AG04449 (cell line): ENCODE results near the gene DIS3L2.
A peak's percentile ranks its signal among the peaks of the same experiment; 100 is the strongest.

Experiments used
- CTCF ChIA-PET: fragments of 350-600 bp; formaldehyde crosslinking; extraction: SDS; loops from one replicate; lab custom pipeline; 2021; ENCODE audit warnings: antibody characterized with exemption; lab: Yijun Ruan, JAX
- POLR2A ChIA-PET: fragments of 400-600, 350-600 bp; formaldehyde crosslinking; extraction: SDS; loops from one replicate; lab custom pipeline; 2020; ENCODE audit warnings: antibody characterized with exemption, inconsistent platforms; lab: Yijun Ruan, JAX
- DNase-seq: peaks from one replicate; pipeline ENCODE4 v3.0.0-alpha.2; 2010; ENCODE audit warnings: low read depth, low spot score
- H3K4me3 ChIP-seq: 2 replicates; pipeline ENCODE4 v1.5.1; 2011; ENCODE audit warnings: low read depth, mild to moderate bottlenecking, control low read depth, low read length
- TF ChIP-seq, protein P1 (sequence below): IDR thresholded peaks from one replicate; pipeline ENCODE4 v1.5.1; 2011; ENCODE audit warnings: mild to moderate bottlenecking, moderate library complexity, low read length, control low read depth, inconsistent platforms; ENCODE audit not compliant: insufficient read depth; ENCODE audit errors: missing control alignments

DIS3L2 gene

DNA sequence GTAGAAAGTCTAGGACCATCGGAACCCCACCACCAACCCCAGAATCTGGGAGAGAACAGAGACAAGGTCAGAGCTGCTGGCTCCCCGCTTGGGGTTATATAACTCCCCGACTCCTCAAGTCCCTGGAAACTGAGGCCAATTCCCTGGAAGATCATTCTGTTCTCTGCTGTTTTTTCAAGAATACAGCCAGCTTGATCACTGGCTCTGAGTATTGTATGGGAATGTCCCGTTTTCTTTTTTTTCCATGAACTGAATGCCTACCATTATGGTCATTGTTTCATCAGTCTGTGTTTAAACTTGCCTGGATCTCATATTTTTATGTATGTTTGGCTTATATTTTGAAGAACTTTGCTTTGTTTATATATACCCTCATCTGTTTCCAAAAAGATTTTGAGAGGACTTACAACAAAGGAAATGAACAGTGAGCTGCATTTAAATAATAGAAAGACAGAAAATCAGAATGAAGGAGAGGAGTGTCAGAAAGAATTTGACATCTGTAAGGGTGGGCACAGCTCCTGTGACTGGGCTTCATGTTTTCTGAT, 327.0 kb downstream of the DIS3L2 start:
- TF ChIP-seq, protein P1, sequence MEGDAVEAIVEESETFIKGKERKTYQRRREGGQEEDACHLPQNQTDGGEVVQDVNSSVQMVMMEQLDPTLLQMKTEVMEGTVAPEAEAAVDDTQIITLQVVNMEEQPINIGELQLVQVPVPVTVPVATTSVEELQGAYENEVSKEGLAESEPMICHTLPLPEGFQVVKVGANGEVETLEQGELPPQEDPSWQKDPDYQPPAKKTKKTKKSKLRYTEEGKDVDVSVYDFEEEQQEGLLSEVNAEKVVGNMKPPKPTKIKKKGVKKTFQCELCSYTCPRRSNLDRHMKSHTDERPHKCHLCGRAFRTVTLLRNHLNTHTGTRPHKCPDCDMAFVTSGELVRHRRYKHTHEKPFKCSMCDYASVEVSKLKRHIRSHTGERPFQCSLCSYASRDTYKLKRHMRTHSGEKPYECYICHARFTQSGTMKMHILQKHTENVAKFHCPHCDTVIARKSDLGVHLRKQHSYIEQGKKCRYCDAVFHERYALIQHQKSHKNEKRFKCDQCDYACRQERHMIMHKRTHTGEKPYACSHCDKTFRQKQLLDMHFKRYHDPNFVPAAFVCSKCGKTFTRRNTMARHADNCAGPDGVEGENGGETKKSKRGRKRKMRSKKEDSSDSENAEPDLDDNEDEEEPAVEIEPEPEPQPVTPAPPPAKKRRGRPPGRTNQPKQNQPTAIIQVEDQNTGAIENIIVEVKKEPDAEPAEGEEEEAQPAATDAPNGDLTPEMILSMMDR, result no peak
- H3K4me3 ChIP-seq, result no peak overlapping the region
- ChIA-PET CTCF (interaction anchor here (0.7 to 2.4 kb wide), 3 partner anchors 8 to 37 kb away, joined by 3 to 10 read pairs (median 3); no protein-coding TSS in a partner anchor), POLR2A (no interaction called here)
- DNase-seq, result no peak

DNA sequence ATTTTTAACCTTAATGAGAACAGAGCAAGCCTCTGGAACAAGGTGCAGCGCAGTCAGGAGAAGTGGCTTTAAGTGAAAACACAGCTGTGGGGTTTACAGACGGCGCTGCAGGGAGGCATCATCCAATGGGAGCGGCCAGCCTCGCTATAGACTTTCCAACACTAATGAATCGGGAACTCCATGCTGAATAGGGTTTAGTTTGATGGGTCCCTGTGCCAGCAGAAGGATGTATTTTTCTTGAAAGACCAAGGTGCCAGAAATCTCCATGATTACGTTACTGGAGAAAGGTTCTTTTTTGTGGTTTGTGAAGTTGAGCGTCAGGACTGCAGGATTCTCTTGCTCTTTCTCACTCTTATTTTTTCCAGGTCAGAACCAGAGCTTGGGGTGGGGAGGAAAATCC, 329.2 kb downstream of the DIS3L2 start:
- TF ChIP-seq, protein P1, result no peak
- no peak overlapping the region for H3K4me3 ChIP-seq
- no peak for DNase-seq
- ChIA-PET POLR2A (interaction anchor here (1.1 kb wide), 1 partner anchor 15 kb away, joined by 3 read pairs; no protein-coding TSS in a partner anchor), CTCF (interaction anchor here (0.8 to 4.7 kb wide), 7 partner anchors 14 to 391 kb away, joined by 3 to 27 read pairs (median 4); no protein-coding TSS in a partner anchor)

DNA sequence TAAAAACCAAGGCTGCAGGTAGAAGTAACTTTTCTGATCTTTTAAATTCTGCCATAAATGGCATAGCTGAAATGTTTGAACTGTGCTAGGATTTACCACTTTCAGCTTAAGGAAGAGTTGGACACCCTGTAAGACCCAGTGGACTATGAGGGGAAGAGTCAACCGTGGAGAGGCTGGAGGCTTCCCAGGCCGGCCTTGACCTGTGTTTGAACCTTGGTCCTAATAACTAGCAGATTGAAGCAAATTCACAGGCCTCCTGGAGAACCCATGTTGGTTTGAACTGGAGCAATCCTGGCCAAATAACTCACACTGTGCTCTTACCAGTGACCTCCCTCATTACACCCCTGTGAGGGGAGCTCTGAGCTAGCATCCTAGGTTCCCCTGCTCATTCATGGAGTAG, 329.8 kb downstream of the DIS3L2 start:
- ChIA-PET CTCF (interaction anchor here (0.8 to 4.7 kb wide), 13 partner anchors 7 to 390 kb away, joined by 3 to 40 read pairs (median 5); no protein-coding TSS in a partner anchor), POLR2A (interaction anchor here (1.1 kb wide), 1 partner anchor 15 kb away, joined by 3 read pairs; no protein-coding TSS in a partner anchor)
- TF ChIP-seq, protein P1, result no peak
- H3K4me3 ChIP-seq, result no peak overlapping the region
- DNase-seq, result no peak

DNA sequence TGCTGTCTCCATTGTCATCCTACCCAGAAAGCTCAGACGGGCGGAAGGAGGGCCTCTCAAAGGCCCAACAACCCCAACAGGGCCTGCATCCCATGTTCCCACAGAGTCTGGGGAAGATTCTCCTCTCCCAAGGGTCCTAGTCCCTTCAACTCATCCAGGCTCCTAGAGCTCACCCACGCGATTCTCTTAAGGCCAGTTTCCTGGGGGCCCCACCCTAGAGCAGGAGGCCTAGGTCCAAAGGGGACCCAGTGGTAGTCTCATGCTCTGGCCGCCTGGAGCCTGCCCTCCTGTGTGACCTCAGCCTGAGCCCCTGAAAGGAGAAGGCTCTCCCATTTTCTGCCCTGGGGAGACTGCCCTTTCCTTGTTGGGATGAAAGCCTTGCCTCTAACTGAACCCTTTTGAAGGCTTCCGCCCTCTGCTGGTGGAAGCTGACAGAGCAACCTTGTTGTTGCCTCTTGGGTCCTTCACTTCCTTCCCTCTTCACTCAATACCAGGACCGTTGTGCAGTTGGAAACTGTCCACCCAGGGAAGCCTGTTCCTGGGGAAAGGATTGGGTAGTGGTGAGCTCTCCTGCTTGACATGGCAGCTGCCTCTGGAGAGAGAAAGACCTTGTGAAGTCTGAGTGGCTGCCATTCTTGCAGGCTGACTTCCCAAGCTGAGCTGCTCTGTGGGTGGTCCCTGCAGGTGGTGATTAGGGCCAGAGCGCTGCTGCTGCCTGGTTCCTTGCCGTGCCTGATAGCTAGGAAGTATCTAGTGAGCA, 331.1 kb downstream of the DIS3L2 start:
- ChIA-PET CTCF (interaction anchor here (0.7 to 4.7 kb wide), 33 partner anchors 8 to 391 kb away, joined by 3 to 40 read pairs (median 4); no protein-coding TSS in a partner anchor), POLR2A (no interaction called here)
- TF ChIP-seq, protein P1, result peak; percentile 65
- no peak overlapping the region for H3K4me3 ChIP-seq
- no peak for DNase-seq

DNA sequence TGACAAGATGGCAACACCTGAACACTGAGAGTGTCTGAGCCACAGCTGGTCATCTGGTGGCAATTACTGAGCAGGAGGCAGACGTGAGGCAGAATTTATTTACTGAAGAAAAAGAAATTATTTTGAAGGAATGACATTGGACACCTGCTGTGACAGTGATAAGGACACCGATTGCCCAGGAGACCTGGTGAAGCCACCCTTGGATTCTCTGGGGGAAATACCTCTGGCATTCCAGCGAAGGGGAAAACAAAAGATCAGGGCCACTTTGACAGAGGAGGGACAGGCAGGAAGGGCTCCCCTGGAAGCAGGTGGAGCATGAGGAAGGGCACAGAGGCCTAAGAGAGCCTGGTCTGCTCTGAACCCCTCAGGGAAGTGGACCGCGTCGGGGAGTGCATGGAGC, 331.7 kb downstream of the DIS3L2 start:
- TF ChIP-seq, protein P1, result no peak
- DNase-seq, result no peak
- ChIA-PET CTCF (interaction anchor here (0.7 to 4.7 kb wide), 28 partner anchors 7 to 392 kb away, joined by 3 to 40 read pairs (median 5); no protein-coding TSS in a partner anchor), POLR2A (no interaction called here)
- no peak overlapping the region for H3K4me3 ChIP-seq

DNA sequence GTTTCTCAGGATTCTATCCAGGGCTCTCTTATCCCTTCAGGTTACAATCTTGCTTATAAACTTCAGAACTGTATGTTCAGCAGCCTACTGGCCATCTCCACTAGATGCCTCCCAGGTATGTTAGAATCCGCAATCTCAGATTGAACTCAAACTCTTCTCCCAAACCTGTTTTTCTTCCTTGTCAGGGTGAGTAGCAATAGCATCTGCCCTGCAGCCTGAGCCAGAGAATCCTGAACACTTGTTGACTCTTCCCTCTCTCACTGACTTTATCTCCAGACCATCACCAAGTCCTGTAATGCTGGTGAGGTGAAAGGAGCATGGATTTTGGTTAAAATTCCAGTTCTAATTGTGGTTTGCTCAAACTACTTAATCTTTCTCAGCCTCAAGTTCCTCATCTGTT, 334.5 kb downstream of the DIS3L2 start:
- DNase-seq, result no peak
- ChIA-PET POLR2A (no interaction called here), CTCF (interaction anchor here (0.6 to 4.6 kb wide), 2 partner anchors 12 to 388 kb away, joined by 5 to 40 read pairs; no protein-coding TSS in a partner anchor)
- no peak overlapping the region for H3K4me3 ChIP-seq
- TF ChIP-seq, protein P1, result no peak
